Stimulated activated CD8-positive, alpha-beta memory T cell treated with anti-CD3 and anti-CD28 coated beads, Interleukin-12 subunit alpha, Interleukin-12 subunit beta, amount 100 ng/mL, for 1 hour (primary cell): Measurements from ENCODE around the gene SLC1A7.

Experiments
- DNase-seq: peaks from one replicate; pipeline ENCODE4 v3.0.0-alpha.2; 2020; ENCODE audit warnings: low read depth

SLC1A7 gene

DNA sequence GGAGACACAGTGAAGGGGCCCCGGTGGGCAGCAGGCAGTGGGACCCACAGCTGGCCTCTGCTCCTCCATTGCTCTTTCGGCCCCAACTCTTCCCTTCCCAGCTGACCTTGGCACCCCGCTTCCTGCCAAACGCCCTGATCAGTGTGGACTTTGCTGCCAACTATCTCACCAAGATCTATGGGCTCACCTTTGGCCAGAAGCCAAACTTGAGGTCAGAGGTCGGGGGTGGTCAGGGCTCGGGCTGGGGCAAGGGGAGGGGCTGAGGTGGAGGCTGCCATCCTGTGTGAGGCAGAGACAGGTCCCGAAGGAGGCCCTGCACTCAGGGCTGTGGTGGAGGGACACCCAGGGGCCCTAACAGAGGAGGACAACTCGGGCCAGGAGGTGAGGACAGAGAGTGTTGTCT, 66.7 kb downstream of the SLC1A7 start:
- no peak for DNase-seq

DNA sequence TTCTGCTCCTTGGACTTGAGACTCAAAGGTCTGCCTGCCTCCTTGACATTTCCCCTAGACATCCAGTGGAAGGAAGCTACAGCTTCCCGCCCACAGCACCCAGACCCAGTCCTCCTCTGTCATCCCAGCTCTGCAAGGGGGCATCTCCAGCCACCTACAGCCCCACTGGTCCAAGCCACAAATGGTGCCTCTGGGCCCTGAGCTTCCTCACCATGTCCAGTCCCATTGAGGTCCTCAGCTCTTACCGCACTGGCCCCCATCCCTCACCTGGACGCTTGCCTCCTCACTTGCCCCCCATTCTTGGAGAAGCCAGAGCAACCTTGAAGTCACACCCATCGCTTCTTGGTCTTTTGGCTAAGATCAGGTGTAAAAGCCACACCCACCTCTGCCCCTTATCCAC, 67.2 kb downstream of the SLC1A7 start:
- DNase-seq = no peak

DNA sequence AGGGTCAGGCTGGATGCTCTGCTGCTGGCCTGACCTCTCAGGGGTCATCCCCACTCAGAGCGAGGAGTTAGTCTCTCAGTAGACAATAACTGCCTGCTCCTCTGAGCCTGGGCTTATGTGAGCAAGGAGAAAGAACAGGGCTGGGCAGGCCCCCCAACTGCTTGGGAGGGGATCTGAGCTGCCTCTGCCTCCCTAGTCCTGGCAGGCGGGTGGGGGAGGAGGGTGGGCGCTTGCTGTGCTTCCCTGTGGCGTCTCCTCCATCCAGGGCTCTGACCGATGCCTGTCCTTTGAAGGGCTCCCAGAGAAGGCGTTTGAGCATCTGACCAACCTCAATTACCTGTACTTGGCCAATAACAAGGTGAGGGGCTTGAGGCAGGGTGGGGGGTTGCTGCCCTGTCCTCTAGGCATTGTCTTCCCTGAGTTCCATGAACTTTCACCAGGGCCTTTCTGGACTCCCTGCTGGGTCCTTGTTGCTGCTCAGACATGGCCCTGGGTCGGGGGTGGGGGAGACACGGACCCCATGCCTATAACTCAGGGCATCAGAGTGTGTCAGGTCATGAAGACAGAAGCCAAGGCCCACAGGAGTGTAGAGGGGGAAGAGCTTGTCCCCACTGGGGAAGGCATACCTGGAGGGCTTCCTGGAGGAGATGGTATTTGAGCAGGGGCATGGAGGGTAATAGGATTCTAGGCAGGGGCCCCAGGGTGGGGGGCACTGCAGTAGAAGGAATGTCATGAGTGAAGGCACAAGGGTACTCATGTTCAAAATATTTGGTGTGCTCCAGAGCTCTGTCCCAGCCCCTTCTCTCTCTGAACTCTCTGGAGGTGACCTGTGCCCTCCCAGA, 67.9 kb downstream of the SLC1A7 start:
- no peak for DNase-seq

DNA sequence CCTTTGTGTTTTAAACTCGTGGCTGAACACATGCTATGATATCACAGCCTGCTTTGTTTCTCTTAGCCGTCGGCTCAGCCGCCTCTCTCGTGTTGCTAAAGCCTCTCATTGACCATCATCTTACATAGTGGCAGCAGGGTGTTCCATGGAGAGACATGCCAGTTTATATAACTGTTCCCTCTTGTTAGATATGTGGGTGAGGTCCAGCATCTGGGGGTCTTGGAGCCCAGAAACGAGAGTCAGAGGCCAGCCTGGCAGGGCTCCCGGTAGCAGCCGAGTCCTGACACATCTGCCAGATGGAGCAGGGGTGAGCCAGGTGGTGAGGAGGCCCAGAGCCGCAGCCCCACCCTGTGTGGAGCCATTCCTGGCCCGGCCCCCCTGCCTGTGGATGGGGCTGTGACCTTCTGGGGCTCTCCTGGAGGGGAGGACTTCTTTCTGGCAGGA, 68.5 kb downstream of the SLC1A7 start:
- no peak for DNase-seq

DNA sequence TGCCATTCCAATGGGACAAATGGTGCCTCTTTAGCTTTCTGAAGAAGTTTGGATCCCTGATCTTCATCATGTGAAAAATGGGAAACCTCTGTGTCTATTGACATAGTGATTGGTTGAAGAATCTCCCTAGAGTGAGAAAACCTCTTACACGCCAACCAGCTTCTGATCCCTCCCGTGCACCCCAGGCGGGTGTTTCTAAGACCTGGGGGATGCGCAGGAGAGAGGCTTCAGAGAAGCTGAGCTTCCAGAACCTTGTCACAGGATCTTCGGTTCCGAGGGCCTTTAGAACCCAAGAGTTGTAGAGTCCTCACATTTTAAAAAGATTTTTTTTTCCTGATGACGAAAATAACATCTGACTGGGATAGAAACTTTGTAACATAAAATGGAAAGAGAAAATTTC, 69.2 kb downstream of the SLC1A7 start:
- no peak for DNase-seq

DNA sequence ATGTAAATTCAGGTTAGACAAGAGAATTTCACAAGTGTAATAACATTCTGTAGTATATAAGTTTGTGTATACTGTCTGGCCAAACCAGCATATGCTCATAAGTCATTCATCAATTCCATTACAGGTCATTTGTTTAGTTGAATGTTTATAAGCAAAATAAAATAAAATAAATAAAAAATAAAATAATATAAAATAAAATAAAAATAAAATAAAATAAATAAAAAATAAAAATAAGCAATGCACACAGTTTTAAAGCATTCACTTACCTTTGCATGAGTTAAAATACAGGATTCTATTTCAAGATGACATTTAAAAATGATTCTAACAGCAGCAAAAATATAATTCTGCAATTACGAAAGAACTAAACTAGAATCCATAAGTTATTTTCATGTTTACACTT, 70.5 kb downstream of the SLC1A7 start:
- DNase-seq = no peak

DNA sequence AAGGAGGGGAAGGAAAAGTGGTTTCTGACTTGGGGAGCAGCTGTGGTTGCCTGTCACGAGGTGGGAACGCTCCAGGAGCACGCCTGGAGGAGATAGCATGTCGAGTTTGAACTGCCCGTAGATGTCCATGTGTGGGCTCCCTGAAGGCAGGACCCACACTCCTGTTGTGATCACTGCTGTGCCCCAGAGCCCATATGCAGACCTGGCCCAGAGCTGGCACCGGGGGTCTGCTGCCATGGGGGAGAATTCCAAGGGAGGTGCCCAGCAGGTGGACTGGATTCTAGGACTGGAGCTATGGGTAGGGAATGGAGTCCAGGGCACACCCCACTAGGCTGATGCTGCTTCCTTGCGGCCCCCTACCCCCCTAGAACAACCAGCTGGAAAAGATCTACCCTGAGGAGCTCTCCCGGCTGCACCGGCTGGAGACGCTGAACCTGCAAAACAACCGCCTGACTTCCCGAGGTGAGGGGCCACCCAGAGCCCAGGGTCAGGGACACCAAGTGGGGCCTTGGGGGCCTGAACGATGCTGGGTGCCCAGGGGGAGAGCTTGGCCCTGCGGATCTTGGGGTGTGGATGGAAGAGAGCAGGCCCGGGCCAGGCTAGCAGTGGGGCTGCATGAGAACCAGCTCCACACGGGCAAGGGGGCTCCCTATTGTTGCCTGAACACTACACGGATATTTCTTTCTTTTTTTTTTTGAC, 71.1 kb downstream of the SLC1A7 start:
- no peak for DNase-seq

DNA sequence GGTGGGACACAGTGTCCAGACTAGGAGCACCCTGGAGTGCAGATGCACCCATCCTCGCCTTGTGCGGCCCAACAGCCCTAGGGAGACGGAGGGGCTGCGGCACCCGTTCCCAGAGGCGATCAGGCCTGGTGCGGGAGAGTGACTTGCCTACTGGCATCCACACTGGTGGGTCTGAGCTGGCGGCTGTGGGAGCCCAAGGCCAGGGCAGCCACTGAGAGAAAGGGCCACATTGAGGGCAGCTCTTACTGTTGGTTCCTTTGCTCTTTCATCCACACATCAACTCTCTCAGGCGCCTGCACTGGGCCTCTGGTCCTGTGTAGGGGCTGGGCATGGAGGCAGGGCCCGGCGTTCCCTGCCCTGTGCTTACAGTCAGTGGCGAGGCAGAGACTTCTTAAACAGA, 71.8 kb downstream of the SLC1A7 start:
- DNase-seq = no peak

DNA sequence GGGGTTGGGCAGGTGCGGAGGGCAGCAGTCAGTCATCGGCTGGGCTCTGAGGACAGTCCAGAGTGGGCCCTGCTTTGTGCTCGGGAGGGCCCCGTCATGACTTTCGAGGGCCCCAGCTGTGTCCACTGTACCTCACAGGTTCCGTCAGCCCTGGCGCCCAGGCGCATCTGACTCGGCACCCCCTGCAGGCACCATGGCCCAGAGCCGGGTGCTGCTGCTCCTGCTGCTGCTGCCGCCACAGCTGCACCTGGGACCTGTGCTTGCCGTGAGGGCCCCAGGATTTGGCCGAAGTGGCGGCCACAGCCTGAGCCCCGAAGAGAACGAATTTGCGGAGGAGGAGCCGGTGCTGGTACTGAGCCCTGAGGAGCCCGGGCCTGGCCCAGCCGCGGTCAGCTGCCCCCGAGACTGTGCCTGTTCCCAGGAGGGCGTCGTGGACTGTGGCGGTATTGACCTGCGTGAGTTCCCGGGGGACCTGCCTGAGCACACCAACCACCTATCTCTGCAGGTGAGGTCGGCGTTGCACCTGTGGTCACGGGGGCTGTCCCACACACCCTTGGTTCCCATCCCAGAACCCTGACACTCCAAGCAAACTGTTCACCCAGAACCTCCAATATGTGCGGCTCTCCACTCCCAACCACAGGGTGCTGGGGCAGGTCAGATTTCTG, 72.6 kb downstream of the SLC1A7 start:
- DNase-seq = no peak

DNA sequence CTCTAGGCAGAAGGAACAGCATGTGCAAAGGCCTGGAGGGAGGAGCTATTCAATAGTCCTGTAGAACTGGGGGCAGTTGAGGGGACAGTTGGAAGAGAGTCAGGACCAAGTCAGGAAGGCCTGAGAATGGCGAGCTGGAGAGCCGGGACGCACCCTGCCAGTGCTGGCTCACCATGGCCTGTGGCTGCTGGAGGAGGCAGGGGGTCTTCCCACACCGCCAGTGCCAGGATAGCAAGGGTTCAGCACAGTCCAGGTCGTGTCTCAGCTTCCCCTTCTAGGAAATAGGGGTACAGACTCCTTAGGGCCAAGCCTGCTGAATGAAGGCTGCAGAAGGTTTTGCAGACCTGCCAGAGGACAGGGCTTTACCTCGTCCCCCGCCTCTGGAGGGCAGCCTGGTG, 73.2 kb downstream of the SLC1A7 start:
- no peak for DNase-seq

DNA sequence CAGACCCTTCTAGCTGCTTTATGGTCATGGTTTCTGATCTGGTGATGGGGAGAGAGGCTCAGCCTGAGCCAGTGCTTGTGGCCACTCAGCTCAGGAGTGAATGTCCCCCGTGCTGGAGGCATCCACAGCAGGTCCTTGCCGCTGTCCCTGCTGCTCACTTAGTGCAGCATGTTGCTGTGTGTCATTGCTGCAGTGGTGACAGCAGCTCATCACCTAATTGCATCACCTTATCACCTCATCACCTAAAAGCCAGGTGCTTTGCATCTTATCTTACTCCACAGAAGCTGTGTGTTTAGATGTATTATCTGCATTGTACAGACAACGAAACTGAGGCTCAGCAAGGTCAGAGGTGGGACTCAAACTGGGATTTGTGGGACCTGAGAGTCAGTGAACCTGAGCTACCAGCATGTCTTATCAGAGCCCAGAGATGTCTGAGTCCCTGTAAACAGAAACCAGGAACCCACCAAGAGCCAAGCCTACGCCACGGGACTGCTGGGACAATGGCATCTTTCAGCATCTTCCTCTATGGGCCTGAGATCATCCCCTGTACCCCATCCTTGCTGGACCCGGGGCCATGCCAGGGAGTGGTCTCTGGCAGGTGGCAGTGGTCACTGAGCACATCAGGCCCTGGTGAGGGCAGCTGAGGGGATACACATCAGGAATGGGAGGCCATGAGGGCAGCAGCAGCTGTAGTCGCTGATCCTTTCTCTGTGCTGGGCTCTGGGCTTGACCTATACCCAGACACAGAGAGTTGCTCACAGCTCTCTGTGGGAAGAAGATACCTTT, 73.9 kb downstream of the SLC1A7 start:
- DNase-seq = no peak

DNA sequence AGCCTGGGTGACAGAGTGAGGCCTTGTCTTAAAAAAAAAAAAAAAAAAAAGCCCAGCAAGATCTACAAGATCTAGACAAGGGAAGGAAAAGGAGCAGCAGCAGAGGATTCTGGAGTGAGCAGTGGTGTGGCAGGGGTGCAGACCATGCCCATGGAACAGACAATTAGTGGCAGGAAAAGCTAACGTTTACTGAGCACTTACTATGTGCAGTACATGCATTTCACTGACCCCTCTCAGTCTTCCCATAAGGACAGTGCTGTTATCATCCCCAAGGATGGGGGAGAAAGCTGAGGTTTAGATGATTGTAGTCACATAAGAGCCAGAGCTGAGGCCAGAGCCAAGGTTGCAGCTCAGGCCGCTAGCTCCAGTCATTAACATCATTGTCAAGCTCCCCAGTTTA, 74.6 kb downstream of the SLC1A7 start:
- DNase-seq = no peak

DNA sequence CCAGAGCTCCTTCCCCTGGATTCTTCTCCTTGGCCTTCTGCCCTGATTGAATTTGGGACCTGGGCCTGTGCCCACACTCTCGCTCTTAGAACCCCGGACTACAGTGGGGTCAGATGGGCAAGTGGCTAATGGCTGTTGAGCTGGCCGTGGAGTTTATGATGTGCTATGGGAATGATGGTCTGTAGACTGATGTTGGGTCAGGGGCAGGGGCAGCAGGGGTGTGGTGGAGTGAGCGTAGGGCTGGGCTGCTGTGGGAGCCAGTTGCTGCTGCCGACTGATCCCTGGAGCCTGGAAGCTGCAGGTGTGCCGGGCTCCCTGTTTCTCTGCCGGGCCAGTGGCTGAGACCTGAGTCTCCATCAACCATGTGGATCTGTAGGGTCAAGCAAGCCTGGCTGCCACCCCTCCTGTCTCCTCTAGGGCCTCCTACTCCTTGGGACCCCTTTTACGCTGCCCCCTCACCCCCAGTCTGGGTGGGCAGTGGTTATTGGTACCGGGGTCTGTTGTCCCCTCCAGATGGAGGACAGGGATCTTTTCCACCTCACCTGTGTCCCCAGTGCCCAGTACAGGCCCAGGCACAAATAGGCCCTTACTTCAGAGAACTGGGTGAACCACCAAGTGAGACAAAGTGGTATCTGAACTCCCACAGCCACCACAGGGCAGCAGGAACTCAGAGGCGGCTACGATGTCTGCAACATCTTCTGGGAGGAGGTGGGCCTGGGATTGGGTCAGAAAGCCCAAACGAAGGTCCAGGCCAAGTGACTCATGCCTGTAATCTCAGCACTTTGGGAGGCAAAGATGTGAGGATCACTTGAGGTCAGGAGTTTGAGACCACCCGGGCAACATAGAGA, 75.3 kb downstream of the SLC1A7 start:
- no peak for DNase-seq

DNA sequence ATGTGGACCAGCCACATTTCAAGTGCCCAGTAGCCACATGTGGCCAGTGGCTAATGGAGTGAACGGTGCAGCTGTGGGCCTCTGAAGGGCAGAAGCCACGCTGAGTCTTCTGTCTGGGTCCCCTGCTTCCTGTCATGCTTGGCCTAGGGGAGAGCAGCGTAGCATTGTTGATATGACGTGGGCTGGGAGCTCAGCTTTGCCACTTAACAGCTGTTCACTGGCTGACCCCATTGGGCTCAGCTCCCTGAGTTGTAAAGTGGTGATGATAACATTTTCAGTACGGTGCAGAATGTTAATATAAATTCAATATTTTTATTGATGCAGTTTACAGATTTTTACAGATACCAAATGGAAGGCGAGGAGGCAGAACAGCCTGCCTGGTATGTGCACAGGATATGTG, 76.0 kb downstream of the SLC1A7 start:
- DNase-seq = no peak

DNA sequence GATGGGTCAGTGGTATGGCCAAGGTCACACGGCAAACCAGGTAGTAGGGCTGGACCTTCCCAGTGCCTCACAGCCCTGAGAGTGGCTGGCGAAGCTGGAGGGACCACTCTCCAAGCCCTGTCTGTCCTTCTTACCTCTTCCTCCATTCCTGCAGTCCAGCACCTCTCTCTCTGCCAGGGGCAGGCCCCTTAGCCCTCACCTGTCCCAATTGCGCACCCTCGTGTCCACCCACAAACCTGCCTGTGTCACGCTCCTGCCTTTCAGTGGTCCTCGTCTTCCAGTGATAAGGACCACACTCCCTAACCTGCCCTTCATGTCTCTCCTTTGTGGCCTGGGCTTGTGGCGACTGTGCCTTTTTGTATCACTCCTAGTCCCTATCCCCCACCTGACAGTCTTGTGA, 77.0 kb downstream of the SLC1A7 start:
- DNase-seq = no peak

DNA sequence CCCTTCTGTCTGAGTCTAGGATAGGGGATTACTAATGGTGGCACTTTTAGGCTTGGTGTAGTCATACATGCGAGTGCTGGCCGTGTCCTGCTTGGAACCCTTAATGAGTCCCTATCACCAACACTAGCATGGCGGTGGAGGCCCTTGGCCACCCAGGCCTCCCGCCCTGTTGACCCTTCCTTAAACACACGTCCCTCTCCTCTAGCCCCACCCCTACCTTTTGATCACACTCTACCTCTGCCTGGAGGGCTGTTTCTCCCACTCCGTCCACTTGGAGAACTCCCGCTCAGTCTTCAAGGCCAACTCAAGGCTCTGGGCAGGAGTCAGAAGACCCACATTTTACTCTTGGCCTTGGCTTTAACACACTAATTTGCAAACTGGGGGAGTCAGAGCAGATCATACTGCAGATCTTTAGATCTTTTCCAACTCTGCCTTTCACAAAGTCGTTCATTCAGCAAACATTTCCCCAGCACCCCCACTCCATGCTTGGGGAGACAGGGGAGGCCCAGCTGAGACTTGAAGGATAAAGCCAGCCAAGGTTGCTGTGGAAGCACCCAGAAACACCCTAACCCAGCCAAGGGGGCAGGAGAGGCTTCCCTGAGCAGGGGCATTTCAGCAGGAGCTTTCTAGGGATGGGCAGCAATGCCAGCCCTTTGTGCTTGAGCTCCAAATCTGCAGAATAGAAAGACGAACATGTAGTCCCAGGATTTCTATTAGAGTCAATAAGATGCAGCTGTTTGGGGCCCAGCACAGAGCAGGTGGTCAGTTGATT, 78.5 kb downstream of the SLC1A7 start:
- no peak for DNase-seq

DNA sequence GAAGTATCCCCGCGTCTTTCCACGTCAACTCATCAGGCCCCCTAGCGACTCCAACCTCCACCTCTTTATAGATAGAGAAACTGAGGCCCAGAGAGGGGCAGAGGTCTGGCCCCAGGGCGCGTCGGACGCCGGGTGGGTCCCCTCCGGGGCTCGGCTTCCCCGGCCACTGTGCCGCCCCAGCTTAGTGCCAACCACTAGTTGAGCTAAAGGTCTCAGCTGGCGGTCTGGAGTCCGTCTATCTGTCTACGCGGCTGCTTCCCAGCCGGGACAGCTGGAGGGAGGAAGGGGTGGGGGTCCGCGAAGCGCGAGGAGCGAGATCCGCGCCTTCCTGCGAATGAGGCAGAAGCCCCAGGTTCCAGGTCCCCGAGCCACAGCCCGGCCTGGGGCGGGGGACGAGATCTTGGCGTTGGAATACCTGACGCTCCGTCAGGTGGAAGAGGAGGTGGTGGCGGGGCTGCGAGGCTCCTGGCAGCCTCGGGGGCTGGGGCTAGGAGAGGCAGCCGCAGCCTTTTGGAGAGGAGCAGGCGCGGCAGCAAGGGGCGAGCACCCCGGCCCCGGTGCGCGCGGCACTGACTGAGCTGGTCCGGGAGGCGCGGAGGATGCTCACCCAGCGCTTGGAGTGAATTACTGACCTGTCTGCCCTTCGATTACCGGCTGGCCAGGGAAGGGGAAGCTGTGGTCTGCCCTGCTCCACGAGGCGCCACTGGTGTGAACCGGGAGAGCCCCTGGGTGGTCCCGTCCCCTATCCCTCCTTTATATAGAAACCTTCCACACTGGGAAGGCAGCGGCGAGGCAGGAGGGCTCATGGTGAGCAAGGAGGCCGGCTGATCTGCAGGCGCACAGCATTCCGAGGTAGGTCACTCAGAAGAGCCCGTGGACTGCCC, 79.5 kb downstream of the SLC1A7 start:
- no peak for DNase-seq

DNA sequence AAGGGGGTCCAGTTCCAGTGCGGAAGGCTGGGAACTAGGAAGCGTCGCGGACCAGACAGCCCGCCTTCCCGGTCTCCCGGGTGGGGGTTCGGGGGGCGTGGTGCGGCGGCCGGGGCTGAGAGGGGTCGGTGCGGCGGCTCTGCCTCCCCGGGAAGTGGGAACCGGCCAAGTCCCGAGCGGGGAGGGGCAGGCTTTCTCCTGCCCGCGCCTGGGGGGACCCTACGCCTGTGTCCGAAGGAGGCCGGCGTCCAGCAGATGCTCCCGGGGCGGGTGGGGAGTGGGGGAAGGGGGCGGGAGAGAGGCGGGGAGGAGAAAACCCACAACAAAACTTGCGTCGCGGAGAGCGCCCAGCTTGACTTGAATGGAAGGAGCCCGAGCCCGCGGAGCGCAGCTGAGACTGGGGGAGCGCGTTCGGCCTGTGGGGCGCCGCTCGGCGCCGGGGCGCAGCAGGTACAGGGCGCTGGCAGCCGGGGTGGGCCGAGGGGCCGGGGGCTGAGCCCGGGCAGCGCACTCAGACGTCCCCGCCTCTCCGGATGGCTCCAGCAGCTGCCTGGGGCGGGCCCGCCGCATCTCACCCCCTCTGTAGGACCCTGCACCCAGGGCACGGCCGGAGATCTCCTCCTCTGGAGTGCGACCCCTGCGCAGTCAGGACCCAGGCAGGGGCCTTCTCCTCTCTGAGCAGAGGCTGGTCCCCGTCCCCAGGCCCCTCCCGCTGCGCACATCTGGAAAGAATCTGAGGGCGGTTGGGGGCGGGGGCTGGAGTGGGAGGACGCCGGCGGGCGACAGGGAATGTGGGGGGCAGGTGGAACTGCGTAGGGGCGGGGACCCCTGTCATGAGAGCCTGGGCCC, 80.4 kb downstream of the SLC1A7 start, which contains the start of gene PODN:
Gene PODN (plus strand): TSS at position 355 of the 849 bp plus-strand sequence. CDS start 7,643 bp downstream, outside the sequence.
- DNase-seq = no peak
